HepG2 (cell line): Measurements from ENCODE around the gene HDGF.
A peak's percentile ranks its signal among the peaks of the same experiment; 100 is the strongest.

ENCODE experiments used
- CEBPB ChIP-seq: IDR thresholded peaks from 2 replicates; pipeline ENCODE4 v1.6.1; 2011; ENCODE audit warnings: low read depth, low read length, improper control_type of control experiment, borderline replicate concordance
- CTCF ChIP-seq: sonication (generic); formaldehyde crosslinking; IDR thresholded peaks from 2 replicates; pipeline ENCODE4 v1.5.0; 2020; ENCODE audit warnings: mild to moderate bottlenecking, missing genetic modification reagents, moderate library complexity
- FOXO4 ChIP-seq: sonication (generic); formaldehyde crosslinking; conservative IDR thresholded peaks from 2 replicates; pipeline ENCODE4 v1.8.1; 2023; ENCODE audit warnings: missing genetic modification reagents
- HMG20B ChIP-seq: conservative IDR thresholded peaks from 2 replicates; pipeline ENCODE4 v1.6.1; 2016; ENCODE audit warnings: missing genetic modification reagents, missing compliant biosample characterization
- HOMEZ ChIP-seq: IDR thresholded peaks from 2 replicates; pipeline ENCODE4 v1.6.1; 2016; ENCODE audit warnings: low read depth
- MEIS1 ChIP-seq: sonication (generic); formaldehyde crosslinking; IDR thresholded peaks from 2 replicates; pipeline ENCODE4 v1.9.0; 2021; ENCODE audit warnings: mild to moderate bottlenecking, missing genetic modification reagents, moderate library complexity, borderline replicate concordance
- RFX5 ChIP-seq: IDR thresholded peaks from 2 replicates; pipeline ENCODE4 v1.6.1; 2011; ENCODE audit warnings: low read depth, low read length, improper control_type of control experiment
- SMAD3 ChIP-seq: sonication (generic); formaldehyde crosslinking; IDR thresholded peaks from 2 replicates; pipeline ENCODE4 v1.4.0; 2020; ENCODE audit warnings: missing genetic modification reagents
- SRSF1 ChIP-seq: fragments of 200-400 bp; formaldehyde crosslinking; optimal IDR thresholded peaks from 2 replicates; pipeline ENCODE3; 2017; ENCODE audit warnings: mild to moderate bottlenecking, low read depth, low read length, moderate library complexity
- ZNF816 ChIP-seq: sonication (generic); formaldehyde crosslinking; IDR thresholded peaks from 2 replicates; pipeline ENCODE4 v1.8.0; 2022; ENCODE audit warnings: missing genetic modification reagents, mild to moderate bottlenecking, borderline replicate concordance

GRCh38 chr1:156725683-156726280 lies 25.7 kb downstream of the HDGF start:
- TF ChIP-seq SRSF1 (no peak), FOXO4 (no peak), RFX5 (no peak), HMG20B (CRISPR knock-in tag) (no peak), SMAD3 (CRISPR knock-in tag) (no peak), HOMEZ (CRISPR knock-in tag) (peak; percentile 61; the same call in 1 of the 2 replicates), CTCF (CRISPR knock-in tag) (peak; percentile 98), CEBPB (no peak), MEIS1 (CRISPR knock-in tag) (no peak; the same call in 1 of the 2 replicates), ZNF816 (CRISPR knock-in tag) (no peak)
